H1 (cell line): ENCODE data around the gene SLX9. TPM values are rescaled to one million over a fixed set of nuclear protein-coding genes. Genes with fewer than 3 reads are reported as not detected.

Experiments
- CBX8 ChIP-seq: fragments of 300-800, 300-1000 bp; sonication (generic); IDR thresholded peaks from 2 replicates; pipeline ENCODE4 v1.7.1; 2016; ENCODE audit warnings: low read depth, low read length, borderline replicate concordance
- CHD2 ChIP-seq: IDR thresholded peaks from 2 replicates; pipeline ENCODE4 v1.6.1; 2012; ENCODE audit warnings: low read length, improper control_type of control experiment
- CHD7 ChIP-seq: fragments of 300-600 bp; sonication (generic); IDR thresholded peaks from 2 replicates; pipeline ENCODE4 v1.7.1; 2012; ENCODE audit warnings: low read length, moderate library complexity, mild to moderate bottlenecking, inconsistent platforms; ENCODE audit not compliant: insufficient replicate concordance
- CTCF ChIP-seq, 3 experiments: IDR thresholded peaks; 1 replicate in 2 of 3; 2 replicates in 1 of 3; pipeline versions ENCODE4 v1.5.1 to v1.6.1; 2011; ENCODE audit warnings: low read length in 3 of 3, mild to moderate bottlenecking in 3 of 3, inconsistent platforms in 2 of 3, low read depth in 1 of 3, moderate library complexity in 1 of 3; ENCODE audit not compliant: insufficient read depth in 1 of 3; ENCODE audit errors: control extremely low read depth in 1 of 3
- KDM4A ChIP-seq: IDR thresholded peaks from one replicate; pipeline ENCODE4 v1.7.1; 2012; ENCODE audit warnings: low read depth, mild to moderate bottlenecking, moderate library complexity, low read length, inconsistent platforms; ENCODE audit not compliant: severe bottlenecking
- RNF2 ChIP-seq: fragments of 200-900, 300-1000 bp; sonication (generic); IDR thresholded peaks from 2 replicates; pipeline ENCODE4 v1.7.1; 2016; ENCODE audit warnings: borderline replicate concordance, low read depth, mild to moderate bottlenecking, antibody characterized with exemption, low read length; ENCODE audit not compliant: poor library complexity, severe bottlenecking; ENCODE audit errors: missing control alignments
- TBP ChIP-seq: IDR thresholded peaks from 2 replicates; pipeline ENCODE4 v1.6.1; 2011; ENCODE audit warnings: low read depth, low read length, improper control_type of control experiment
- polyA plus RNA-seq, 7 experiments: library from polyadenylated mRNA; depleted of rRNA in 3 of 7; stranded (reverse) in 5 of 7; unstranded in 2 of 7; fragments of >200 nt in 5 of 7; fragments of 200-250 nt in 2 of 7; gene quantifications; 1 replicate in 5 of 7; 2 replicates in 1 of 7; 4 replicates in 1 of 7; pipeline versions ENCODE4 v1.2.1 to v1.2.3, GENCODE V29; 2011 to 2013; ENCODE audit warnings: missing spikeins in 2 of 7, mixed read lengths in 2 of 7
- total RNA-seq: library from RNA; stranded (reverse); fragmentation: NEBNext Ultra II Directional; extraction: Animal tissue kit (Norgen Biotek cat#: 25700); gene quantifications from 2 replicates; pipeline ENCODE4 v1.2.1, GENCODE V29; 2021

Gene SLX9
- total and polyA plus RNA-seq, 2 of the 8 experiments (the other 6 are each of a cell fraction or from before 2014, with no cell fraction given), result 17.7 to 57.3 TPM

GRCh38 chr21:44894687-44895302 lies 45.0 kb upstream of the SLX9 start (continued):
- no peak for TF ChIP-seq CHD7
- no peak for TF ChIP-seq RNF2
- TF ChIP-seq KDM4A, result no peak
- no peak for TF ChIP-seq TBP
- no peak for TF ChIP-seq CBX8
- TF ChIP-seq CHD2, result no peak
- no peak for TF ChIP-seq CTCF (IDR thresholded peaks at IDR 0.05; ENCODE audit: control extremely low read depth in 1 of 3, insufficient read depth in 1 of 3, low read depth in 1 of 3, low read length in 3 of 3)
